Trophoblast cell (in vitro differentiated cells and primary cell): ENCODE data around the gene TMEM97.

ENCODE experiments used
- DNase-seq, 2 donors: peaks; one replicate each; pipeline ENCODE4 v3.0.0-alpha.2; 2016
- H2AFZ ChIP-seq: 2 replicates; pipeline ENCODE4 v1.6.1; 2013; ENCODE audit warnings: low read length, moderate library complexity, mild to moderate bottlenecking; ENCODE audit not compliant: insufficient read depth, poor library complexity
- H2AK5ac ChIP-seq: 2 replicates; pipeline ENCODE4 v1.6.1; 2013; ENCODE audit warnings: mild to moderate bottlenecking, low read length
- H2BK120ac ChIP-seq: 2 replicates; pipeline ENCODE4 v1.6.1; 2013; ENCODE audit warnings: low read length, mild to moderate bottlenecking, moderate library complexity; ENCODE audit not compliant: insufficient read depth, poor library complexity
- H2BK12ac ChIP-seq: 2 replicates; pipeline ENCODE4 v1.6.1; 2013; ENCODE audit warnings: mild to moderate bottlenecking, low read length, moderate library complexity
- H2BK5ac ChIP-seq: 2 replicates; pipeline ENCODE4 v1.6.1; 2013; ENCODE audit warnings: low read length, low read depth, moderate library complexity, mild to moderate bottlenecking; ENCODE audit not compliant: poor library complexity
- H3K14ac ChIP-seq: 2 replicates; pipeline ENCODE4 v1.6.1; 2013; ENCODE audit warnings: mild to moderate bottlenecking, low read length
- H3K18ac ChIP-seq: 2 replicates; pipeline ENCODE4 v1.6.1; 2013; ENCODE audit warnings: mild to moderate bottlenecking, low read length
- H3K23ac ChIP-seq: 2 replicates; pipeline ENCODE4 v1.6.1; 2013; ENCODE audit warnings: low read length
- H3K27ac ChIP-seq: 2 replicates; pipeline ENCODE4 v1.5.1; 2013; ENCODE audit warnings: low read depth, mild to moderate bottlenecking, inconsistent platforms, low read length, moderate library complexity
- H3K27me3 ChIP-seq: 2 replicates; pipeline ENCODE4 v1.6.1; 2013; ENCODE audit warnings: inconsistent platforms, mild to moderate bottlenecking, low read length, moderate library complexity; ENCODE audit not compliant: insufficient read depth
- H3K36me3 ChIP-seq, 2 experiments: 1 replicate in 1 of 2; 2 replicates in 1 of 2; pipeline ENCODE4 v1.6.1; 2013; ENCODE audit warnings: low read length in 2 of 2, mild to moderate bottlenecking in 2 of 2, moderate library complexity in 1 of 2; ENCODE audit not compliant: insufficient read depth in 2 of 2, control insufficient read depth in 1 of 2
- H3K4ac ChIP-seq: 2 replicates; pipeline ENCODE4 v1.6.1; 2013; ENCODE audit warnings: low read depth, mild to moderate bottlenecking, low read length, moderate library complexity
- H3K4me1 ChIP-seq, 2 experiments: 1 replicate in 1 of 2; 2 replicates in 1 of 2; pipeline ENCODE4 v1.6.1; 2013; ENCODE audit warnings: low read length in 2 of 2, mild to moderate bottlenecking in 2 of 2, moderate library complexity in 1 of 2; ENCODE audit not compliant: insufficient read depth in 2 of 2, control insufficient read depth in 1 of 2
- H3K4me2 ChIP-seq: 2 replicates; pipeline ENCODE4 v1.6.1; 2013; ENCODE audit warnings: inconsistent platforms, mild to moderate bottlenecking, low read length, moderate library complexity
- H3K4me3 ChIP-seq: 2 replicates; pipeline ENCODE4 v1.5.1; 2013; ENCODE audit warnings: mild to moderate bottlenecking, low read depth, low read length, inconsistent platforms
- H3K79me1 ChIP-seq: one replicate; pipeline ENCODE4 v1.6.1; 2013; ENCODE audit warnings: low read length
- H3K79me2 ChIP-seq: 2 replicates; pipeline ENCODE4 v1.6.1; 2013; ENCODE audit warnings: low read length, mild to moderate bottlenecking; ENCODE audit not compliant: control insufficient read depth, insufficient read depth, poor library complexity
- H3K9ac ChIP-seq: 2 replicates; pipeline ENCODE4 v1.6.1; 2013; ENCODE audit warnings: mild to moderate bottlenecking, low read length
- H3K9me3 ChIP-seq: 2 replicates; pipeline ENCODE4 v1.6.1; 2013; ENCODE audit warnings: low read depth, mild to moderate bottlenecking, control low read depth, inconsistent platforms, low read length; ENCODE audit not compliant: insufficient read depth
- H4K12ac ChIP-seq: 2 replicates; pipeline ENCODE4 v1.6.1; 2013; ENCODE audit warnings: low read depth, mild to moderate bottlenecking, low read length, moderate library complexity
- H4K8ac ChIP-seq: 2 replicates; pipeline ENCODE4 v1.6.1; 2013; ENCODE audit warnings: low read depth, mild to moderate bottlenecking, low read length, moderate library complexity
- H4K91ac ChIP-seq: one replicate; pipeline ENCODE4 v1.6.1; 2013; ENCODE audit warnings: low read depth, mild to moderate bottlenecking, low read length, moderate library complexity
- WGBS: extraction: QIAGEN DNeasy Blood & Tissue Kit; methylation state at CpG from one replicate; pipeline ENCODE4 v1.1.7; 2013; ENCODE audit warnings: missing lambda C conversion rate; ENCODE audit not compliant: insufficient read length, insufficient coverage; ENCODE audit errors: extremely low coverage; 5-methylcytosine and 5-hydroxymethylcytosine counted together

Gene TMEM97

GRCh38 chr17:28295677-28296578, 23.1 kb upstream of the TMEM97 start:
- no CpG with 5 or more reads among the region's 3 CpGs for WGBS
- DNase-seq = no peak

GRCh38 chr17:28298449-28298848, 20.6 kb upstream of the TMEM97 start:
- no peak overlapping the region for H2AFZ ChIP-seq

More at GRCh38 chr17:28295677-28296578, 23.1 kb upstream of the TMEM97 start:
- no peak overlapping the region for H2AFZ ChIP-seq
- H3K4me1 ChIP-seq = no peaks in the 10 kb centered on the region
- H3K79me1 ChIP-seq = no peaks in the 10 kb centered on the region
- no peak overlapping the region for H3K4me2 ChIP-seq
- no peak overlapping the region for H2BK5ac ChIP-seq
- H3K4me3 ChIP-seq = no peak overlapping the region
- no peaks in the 10 kb centered on the region for H3K36me3 ChIP-seq
- H3K23ac ChIP-seq = no peak overlapping the region
- H3K14ac ChIP-seq = no peak overlapping the region
- H3K79me2 ChIP-seq = no peaks in the 10 kb centered on the region
- no peaks in the 10 kb centered on the region for H3K27me3 ChIP-seq
- no peak overlapping the region for H3K9ac ChIP-seq
- H3K27ac ChIP-seq = no peak overlapping the region
- H4K12ac ChIP-seq = no peak overlapping the region
- no peak overlapping the region for H2BK120ac ChIP-seq
- H2BK12ac ChIP-seq = no peak overlapping the region
- H2AK5ac ChIP-seq = no peak overlapping the region
- no peak overlapping the region for H3K18ac ChIP-seq
- H3K4ac ChIP-seq = no peak overlapping the region
- H3K9me3 ChIP-seq = no peaks in the 10 kb centered on the region
- H4K91ac ChIP-seq = no peak overlapping the region
- no peak overlapping the region for H4K8ac ChIP-seq

GRCh38 chr17:28306954-28307401, 12.0 kb upstream of the TMEM97 start:
- peak overlapping the region; percentile 58 for H3K18ac ChIP-seq
- H2AFZ ChIP-seq = no peak overlapping the region
- no peak overlapping the region for H3K4ac ChIP-seq
- peak in 1 of 2 donors; percentile 19 for DNase-seq
- no peak overlapping the region for H3K14ac ChIP-seq
- H3K79me1 ChIP-seq = peaks cover 2% of the 10 kb centered on the region
- H3K4me2 ChIP-seq = peak overlapping the region; percentile 19
- H2AK5ac ChIP-seq = no peak overlapping the region
- WGBS = no CpG with 5 or more reads among the region's 38 CpGs
- no peak overlapping the region for H3K27ac ChIP-seq
- no peaks in the 10 kb centered on the region for H3K36me3 ChIP-seq
- no peaks in the 10 kb centered on the region for H3K27me3 ChIP-seq
- no peaks in the 10 kb centered on the region for H3K9me3 ChIP-seq
- H4K12ac ChIP-seq = peak overlapping the region; percentile 72
- no peak overlapping the region for H2BK5ac ChIP-seq
- no peak overlapping the region for H3K23ac ChIP-seq
- no peaks in the 10 kb centered on the region for H3K4me1 ChIP-seq
- H4K8ac ChIP-seq = peak overlapping the region; percentile 34
- no peak overlapping the region for H3K9ac ChIP-seq
- peak overlapping the region; percentile 22 for H4K91ac ChIP-seq
- H3K79me2 ChIP-seq = no peaks in the 10 kb centered on the region
- peak overlapping the region; percentile 20 for H2BK12ac ChIP-seq
- no peak overlapping the region for H2BK120ac ChIP-seq
- H3K4me3 ChIP-seq = no peak overlapping the region

More at GRCh38 chr17:28298449-28298848, 20.6 kb upstream of the TMEM97 start:
- no peak overlapping the region for H4K91ac ChIP-seq
- no peak overlapping the region for H3K14ac ChIP-seq
- H3K18ac ChIP-seq = no peak overlapping the region
- H2AK5ac ChIP-seq = no peak overlapping the region
- H3K4ac ChIP-seq = no peak overlapping the region
- no peak overlapping the region for H4K8ac ChIP-seq
- no peaks in the 10 kb centered on the region for H3K36me3 ChIP-seq
- no peak overlapping the region for H2BK12ac ChIP-seq
- peak overlapping the region; percentile 33 for H2BK120ac ChIP-seq
- H3K27me3 ChIP-seq = no peaks in the 10 kb centered on the region
- H3K9ac ChIP-seq = no peak overlapping the region
- H3K4me3 ChIP-seq = no peak overlapping the region
- no peak for DNase-seq
- no peak overlapping the region for H4K12ac ChIP-seq
- H3K79me1 ChIP-seq = no peaks in the 10 kb centered on the region
- H2BK5ac ChIP-seq = no peak overlapping the region
- no peaks in the 10 kb centered on the region for H3K4me1 ChIP-seq
- H3K27ac ChIP-seq = no peak overlapping the region
- WGBS = no CpG with 5 or more reads among the region's 3 CpGs
- H3K4me2 ChIP-seq = no peak overlapping the region
- no peaks in the 10 kb centered on the region for H3K9me3 ChIP-seq
- no peaks in the 10 kb centered on the region for H3K79me2 ChIP-seq
- no peak overlapping the region for H3K23ac ChIP-seq

- Histone ChIP-seq H2AK5ac (no peak overlapping the region), H3K79me2 (peaks cover 2% of the 10 kb centered on the region), H2BK12ac (no peak overlapping the region), H3K4ac (no peak overlapping the region), H3K9me3 (no peaks in the 10 kb centered on the region), H4K8ac (no peak overlapping the region), H3K79me1 (peaks cover 7% of the 10 kb centered on the region), H3K27me3 (no peaks in the 10 kb centered on the region), H2AFZ (no peak overlapping the region), H4K12ac (no peak overlapping the region), H3K4me2 (no peak overlapping the region), H3K18ac (no peak overlapping the region), H3K14ac (no peak overlapping the region), H4K91ac (no peak overlapping the region), H3K4me1 (peaks cover 8 to 11% of the 10 kb centered on the region in 2 experiments), H3K4me3 (no peak overlapping the region), H3K23ac (no peak overlapping the region), H3K27ac (no peak overlapping the region), H2BK5ac (no peak overlapping the region), H3K36me3 (no peaks in the 10 kb centered on the region), H2BK120ac (no peak overlapping the region), H3K9ac (no peak overlapping the region)
- no peak for DNase-seq
- WGBS = no CpG with 5 or more reads among the region's 2 CpGs
Observed at GRCh38 chr17:28313841-28314240, 5.2 kb upstream of the TMEM97 start.
